OCI-LY1 (cell line): Measurements from ENCODE around the gene MYO10.
"Not testable (repeated sequence)": the region's sequence is repeated elsewhere in the genome, so short reads cannot be mapped to it uniquely, and the experiment has no call there.

Experiments
- EZH2 ChIP-seq: fragments of 200-600 bp; sonication (generic), shearing (Covaris generic); IDR thresholded peaks from 2 replicates; pipeline ENCODE4 v1.8.0; 2017; ENCODE audit warnings: borderline replicate concordance, mixed run types, mild to moderate bottlenecking, antibody characterized with exemption, low read length, moderate library complexity, mixed read lengths
- TF ChIP-seq, protein P1 (sequence below): fragments of 200-600 bp; sonication (generic), shearing (Covaris generic); IDR thresholded peaks from 2 replicates; pipeline ENCODE4 v1.5.1; 2017; ENCODE audit warnings: mild to moderate bottlenecking, antibody characterized with exemption, low read length, moderate library complexity, mixed read lengths

DNA sequence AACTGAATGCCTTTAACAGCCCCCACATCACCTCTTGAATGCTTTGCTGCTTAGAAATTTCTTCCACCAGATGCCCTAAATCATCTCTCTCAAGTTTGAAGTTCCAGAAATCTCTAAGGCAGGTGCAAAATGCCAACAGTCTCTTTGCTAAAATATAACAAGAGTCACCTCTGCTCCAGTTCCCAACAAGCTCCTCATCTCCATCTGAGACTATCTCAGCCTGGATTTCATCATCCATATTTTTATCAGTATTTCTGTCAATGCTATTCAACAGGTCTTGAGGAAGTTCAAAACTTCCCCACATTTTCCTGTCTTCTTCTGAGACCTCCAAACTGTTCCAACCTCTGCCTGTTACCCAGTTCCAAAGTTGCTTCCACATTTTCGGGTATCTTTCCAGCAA lies 61.7 kb downstream of the MYO10 start:
- TF ChIP-seq, protein P1, sequence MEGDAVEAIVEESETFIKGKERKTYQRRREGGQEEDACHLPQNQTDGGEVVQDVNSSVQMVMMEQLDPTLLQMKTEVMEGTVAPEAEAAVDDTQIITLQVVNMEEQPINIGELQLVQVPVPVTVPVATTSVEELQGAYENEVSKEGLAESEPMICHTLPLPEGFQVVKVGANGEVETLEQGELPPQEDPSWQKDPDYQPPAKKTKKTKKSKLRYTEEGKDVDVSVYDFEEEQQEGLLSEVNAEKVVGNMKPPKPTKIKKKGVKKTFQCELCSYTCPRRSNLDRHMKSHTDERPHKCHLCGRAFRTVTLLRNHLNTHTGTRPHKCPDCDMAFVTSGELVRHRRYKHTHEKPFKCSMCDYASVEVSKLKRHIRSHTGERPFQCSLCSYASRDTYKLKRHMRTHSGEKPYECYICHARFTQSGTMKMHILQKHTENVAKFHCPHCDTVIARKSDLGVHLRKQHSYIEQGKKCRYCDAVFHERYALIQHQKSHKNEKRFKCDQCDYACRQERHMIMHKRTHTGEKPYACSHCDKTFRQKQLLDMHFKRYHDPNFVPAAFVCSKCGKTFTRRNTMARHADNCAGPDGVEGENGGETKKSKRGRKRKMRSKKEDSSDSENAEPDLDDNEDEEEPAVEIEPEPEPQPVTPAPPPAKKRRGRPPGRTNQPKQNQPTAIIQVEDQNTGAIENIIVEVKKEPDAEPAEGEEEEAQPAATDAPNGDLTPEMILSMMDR: not testable (repeated sequence)
- not testable (repeated sequence) for TF ChIP-seq EZH2
